ENCODE results near the gene STON2.

STON2 gene

DNA sequence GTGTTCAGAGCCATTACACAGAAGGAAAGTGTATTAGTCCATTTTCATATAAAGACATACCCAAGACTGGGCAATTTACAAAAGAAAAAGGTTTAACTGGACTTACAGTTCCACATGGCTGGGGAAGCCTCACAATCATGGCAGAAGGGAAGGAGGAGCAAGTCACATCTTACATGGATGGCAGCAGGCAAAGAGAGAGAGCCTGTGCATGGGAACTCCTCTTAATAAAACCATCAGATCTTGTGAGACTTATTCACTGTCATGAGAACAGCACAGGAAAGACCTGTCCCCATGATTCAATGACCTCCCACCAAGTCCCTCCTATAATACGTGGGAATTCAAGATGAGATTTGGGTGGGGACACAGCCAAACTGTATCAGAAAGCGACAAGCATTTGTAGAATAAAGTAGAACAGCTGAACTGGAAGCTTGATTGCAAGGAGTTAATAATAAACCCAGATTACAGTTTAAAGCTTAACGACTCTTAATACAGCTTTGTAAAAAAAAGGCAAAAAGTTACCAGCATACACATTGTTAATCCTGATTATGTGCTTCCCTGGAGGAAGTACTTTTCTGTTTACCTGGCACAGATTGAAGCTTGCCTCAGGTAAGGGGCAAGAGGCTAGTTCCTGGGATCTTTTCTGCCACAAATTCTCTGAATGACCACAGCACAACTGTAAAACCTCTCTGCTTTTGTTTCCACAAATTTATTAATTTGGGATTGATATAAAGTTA, 18.1 kb upstream of the STON2 start:
- no peak for DNase-seq

DNA sequence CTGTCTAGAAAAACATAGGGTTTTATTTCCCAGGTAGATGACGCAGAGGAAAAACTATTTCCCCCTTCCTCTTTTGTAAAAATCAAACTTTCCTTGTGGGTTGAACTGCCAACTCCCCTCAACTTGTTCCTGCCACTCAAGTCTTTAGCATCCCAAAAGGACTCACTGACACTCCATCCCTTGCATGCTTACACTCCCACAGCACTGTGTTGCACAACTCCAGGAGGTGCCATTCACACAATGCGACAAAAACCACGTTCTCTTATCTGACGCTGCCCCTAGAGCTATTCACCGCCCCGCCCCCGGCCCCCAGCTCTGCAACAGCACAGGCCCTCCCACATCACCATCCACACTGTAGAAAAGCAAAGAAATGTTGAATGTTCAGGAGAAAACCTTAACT, 16.9 kb upstream of the STON2 start:
- DNase-seq, result no peak

DNA sequence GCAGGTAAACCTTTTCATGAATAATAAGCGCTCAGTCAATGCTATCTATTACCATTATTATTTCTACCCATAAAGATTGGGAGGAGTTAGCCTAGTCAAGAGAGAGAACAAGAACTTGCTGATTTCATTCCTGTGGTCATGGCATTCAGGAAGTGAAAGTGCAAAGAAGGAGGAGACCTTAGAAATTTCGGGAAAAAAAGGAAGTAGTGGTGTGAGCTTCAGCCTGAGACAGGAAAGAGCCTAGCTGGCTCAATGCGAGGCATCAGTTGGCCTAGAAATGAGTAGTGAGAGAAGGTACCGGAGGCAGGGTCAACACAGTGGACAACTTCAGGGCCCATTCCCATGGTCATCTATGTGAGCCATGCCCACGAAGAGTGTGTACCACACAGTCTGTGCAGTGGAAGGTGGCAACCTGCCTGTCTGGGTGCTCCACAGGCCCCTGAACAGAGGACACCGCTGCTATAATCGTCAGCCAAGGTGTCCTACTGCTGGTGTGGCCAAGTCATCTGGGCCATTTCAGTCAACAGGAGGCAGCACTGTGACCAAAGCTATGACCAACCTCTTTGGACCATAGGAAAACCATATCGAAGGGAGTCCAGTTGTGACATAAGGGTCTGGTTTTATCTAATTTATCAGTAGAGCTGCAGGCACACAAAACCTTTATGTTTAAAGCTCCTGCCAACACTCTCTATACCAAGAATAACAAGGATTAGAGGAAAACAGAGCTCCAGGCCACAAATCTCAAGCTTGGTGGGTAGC, 16.2 kb upstream of the STON2 start:
- DNase-seq, result no peak

DNA sequence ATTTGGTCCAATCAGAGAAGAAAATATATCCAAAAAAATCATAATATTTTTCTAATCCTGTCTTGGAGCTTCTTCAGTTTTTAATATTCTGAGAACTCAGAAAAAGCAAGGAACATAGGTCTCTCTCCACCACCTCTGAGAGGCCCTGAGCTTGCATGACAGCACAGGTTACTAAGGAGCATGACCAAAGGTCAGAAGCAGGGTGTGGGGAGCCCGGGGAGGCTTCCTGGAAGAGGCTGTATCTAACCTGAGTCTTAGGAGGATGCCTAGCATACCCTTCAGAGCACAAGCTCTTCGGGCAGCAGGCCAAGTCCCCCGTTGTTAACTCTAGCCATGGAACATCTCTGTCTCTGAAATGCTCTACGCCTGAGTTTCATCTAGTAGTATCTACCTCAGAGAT, 15.7 kb upstream of the STON2 start:
- DNase-seq, result no peak

DNA sequence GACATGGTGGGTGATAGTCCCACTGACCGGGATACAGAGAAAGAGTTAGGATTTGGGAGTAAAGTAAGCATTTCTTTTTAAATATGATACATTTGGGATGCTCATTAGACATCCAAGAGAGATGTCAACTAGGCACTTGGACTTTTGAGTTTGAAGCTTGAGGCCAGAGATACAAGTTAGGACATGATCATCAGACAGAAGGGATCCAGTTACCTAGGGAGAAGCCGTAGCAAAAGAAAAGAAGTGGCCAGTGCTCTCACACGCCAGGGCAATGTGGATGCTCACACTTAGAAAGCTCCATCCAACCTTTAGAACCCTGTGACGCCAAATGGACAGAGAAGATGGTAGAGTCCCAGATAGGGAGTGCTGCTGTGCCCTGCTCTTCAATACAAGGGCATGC, 14.0 kb upstream of the STON2 start:
- DNase-seq, result no peak

DNA sequence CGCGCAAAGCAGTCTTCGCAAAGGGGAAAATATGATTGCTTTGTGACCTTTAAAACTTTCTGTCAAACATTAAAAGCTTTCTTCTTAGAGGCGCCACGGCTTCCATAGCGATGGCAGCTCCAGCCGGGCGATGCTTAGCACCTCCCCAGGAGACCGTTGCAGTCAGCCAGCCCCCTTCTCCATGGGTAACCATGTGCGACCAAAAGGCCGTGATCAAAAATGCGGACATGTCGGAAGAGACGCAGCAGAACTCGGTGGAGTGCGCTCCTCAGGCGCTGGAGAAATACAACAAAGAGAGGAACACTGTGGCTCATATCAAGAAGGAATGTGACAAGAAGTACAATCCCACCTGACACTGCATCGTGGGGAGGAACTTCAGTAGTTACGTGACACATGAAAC, 12.7 kb upstream of the STON2 start:
- DNase-seq, result no peak

DNA sequence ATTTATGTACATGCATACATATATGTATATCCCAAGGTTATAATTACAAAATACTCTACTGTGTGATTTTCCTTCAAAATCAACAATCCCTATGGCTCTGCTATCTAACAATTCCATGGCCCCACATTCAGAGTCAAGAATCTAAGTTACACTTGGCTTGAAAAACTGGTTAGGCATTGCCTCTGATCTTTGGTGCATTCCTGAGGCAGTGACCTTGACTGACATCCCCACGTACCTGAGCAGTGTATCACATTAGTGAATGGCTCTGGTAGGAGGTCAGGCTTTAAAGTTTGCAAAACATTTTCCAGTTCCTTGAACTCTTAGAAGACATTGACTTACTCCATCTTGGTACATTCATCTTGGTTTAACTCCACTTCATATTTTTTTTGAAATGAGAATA, 8.5 kb upstream of the STON2 start:
- no peak for DNase-seq

DNA sequence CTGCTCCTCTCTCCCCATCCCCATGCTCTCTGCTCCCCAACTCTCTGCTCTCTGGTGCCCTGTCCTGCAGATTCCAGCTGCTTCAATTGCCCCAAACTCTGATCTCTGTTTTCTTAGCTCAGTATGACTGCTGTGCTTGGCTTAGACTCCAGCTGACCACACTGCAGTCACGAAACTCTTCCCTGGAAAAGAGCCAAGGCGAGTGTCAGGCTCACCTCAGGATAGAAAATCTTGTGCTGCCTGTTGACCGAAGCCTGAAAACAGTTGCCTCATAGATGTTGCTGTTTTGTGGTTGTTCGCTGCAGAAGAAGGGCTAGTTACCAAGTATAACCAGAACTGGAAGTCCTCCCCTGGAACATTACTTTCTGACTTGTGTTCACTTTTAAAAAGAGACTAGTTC, 6.7 kb upstream of the STON2 start:
- DNase-seq, result peak; percentile 56

DNA sequence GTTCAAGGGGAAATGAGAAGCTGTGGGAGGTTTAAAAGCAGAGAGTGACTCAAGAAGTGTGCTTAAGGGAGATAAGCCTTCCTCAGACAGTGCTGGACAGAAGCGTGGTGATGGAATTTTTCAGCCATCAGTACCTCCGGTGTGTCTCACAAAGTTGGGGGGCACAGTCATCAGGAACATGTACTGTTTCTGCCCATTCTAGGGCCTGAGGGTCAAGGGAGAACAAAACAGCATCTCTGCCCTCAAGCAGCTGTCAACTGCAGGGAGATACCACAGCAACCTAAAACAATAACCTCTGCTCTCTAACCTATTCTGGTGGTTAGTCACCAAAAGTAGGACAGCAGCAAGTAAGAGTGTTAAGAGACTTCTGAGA, 2.0 kb upstream of the STON2 start:
- DNase-seq, result no peak

DNA sequence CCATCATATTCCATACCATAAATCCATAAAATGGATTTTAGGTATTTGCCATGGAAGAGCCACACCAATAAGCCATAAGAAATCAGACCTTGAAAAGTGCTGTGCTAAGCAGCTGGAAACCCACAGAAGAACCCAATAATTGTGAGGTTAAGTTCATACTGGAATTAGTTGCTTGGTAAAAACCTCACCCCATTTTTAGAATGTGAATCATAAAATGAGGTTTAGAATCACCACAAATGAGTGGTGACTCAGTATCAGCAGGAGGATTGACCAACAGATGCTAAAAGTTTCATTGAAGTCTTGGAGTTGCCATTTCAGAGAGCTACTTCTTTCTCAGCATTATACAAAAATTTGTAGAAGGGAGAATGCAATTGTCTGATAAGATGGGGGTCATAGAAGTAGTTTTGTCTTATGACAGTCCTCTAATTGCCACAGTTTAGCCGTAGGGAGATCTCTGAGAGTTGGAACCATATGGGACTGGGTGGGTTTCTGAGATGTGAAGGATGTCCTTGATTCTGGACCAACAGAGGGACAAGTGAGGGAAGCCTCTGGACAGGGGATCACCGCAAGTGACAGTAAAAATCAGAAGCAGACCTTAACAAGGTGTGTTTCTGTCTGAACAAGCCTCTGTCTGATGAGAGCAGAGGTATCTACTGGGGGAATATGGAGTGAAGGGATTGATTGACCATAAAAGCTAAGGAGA, 1.4 kb upstream of the STON2 start:
- no peak for DNase-seq

DNA sequence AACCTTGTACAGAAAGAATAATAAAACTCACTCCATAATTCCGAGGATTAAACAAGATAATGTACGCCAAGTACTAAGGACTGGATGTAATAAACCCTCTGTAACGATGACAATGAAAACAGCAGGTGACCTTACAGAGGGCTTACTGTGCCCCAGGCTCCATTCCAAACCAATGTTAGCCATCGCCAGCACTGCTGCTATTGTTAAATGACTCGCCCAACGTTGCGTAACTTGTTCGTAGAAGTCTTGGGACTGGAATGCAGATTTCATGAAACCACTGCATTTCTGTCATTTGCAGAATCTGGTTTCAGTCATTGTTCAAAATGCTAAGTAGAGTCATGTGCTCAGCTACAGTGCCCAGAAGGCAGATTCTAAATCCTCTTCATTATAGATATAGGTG, 728 bp upstream of the STON2 start:
- no peak for DNase-seq

DNA sequence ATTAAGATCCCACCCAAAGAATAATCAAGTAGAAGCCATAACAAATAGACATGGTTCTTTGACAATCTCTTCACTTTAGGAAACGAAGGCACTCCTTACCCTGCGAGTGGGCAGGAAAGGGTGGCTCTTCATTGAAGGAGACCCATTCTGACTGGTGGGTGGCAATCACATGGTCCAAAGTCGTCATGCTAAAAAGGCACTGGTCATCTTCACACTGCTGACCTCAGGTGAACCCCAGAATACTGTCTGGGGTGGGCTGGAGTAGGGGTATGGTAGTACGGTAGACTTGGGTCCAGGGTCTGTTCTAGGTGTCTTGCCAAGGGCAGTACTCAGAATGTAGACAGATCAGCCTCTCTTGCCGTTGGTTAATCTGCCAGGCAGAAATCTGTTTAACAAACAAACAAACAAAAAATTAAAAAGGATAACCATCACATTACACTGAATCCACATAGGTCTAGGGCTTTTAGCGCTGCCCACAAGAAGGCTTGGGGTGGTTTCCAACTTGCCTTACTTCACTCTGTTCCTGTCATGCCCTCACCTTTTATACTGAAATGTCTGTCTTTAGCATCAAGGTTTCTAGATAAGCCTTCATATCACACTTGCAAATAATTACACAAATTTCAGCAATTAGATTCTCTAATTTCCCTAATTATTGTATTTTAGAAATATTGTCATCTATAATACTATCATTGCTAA, 1.8 kb downstream of the STON2 start:
- no peak for DNase-seq

DNA sequence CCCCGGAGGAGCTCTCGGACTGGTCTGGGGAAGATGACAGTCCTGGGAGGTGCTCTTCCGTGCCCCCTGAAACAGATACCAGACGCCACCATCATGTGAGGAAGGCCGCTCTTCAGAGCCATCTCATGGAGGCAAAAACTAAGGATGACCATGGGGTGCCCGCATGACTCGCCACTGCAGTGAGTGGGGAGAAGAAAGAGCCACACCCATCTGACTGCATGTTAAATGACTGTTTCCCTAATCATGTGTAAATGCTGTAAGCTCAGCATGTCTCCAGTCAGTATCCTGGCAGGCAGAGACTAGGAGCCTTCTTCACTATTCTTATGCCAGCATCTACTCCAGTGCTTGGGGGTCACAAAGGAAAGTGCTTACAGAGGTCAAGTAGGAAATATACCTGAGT, 4.0 kb downstream of the STON2 start:
- no peak for DNase-seq

DNA sequence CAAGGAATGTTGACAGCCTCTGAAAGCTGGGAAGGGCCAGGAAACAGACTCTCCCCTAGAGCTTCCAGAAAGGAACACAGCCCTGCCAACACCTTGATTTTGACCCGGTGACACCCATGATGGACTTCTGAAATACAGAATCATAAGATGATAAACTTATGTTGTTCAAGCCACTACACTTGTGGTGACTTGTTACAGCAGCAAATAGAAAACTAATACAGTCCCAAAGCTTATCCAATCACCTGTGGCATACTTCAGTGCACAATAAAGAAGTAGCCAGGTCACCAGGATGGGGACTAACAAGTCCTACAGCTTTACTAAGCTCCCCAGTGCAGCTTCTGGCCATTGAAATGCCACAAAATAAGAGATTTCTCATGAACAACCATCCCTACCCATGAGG, 5.4 kb downstream of the STON2 start:
- no peak for DNase-seq

DNA sequence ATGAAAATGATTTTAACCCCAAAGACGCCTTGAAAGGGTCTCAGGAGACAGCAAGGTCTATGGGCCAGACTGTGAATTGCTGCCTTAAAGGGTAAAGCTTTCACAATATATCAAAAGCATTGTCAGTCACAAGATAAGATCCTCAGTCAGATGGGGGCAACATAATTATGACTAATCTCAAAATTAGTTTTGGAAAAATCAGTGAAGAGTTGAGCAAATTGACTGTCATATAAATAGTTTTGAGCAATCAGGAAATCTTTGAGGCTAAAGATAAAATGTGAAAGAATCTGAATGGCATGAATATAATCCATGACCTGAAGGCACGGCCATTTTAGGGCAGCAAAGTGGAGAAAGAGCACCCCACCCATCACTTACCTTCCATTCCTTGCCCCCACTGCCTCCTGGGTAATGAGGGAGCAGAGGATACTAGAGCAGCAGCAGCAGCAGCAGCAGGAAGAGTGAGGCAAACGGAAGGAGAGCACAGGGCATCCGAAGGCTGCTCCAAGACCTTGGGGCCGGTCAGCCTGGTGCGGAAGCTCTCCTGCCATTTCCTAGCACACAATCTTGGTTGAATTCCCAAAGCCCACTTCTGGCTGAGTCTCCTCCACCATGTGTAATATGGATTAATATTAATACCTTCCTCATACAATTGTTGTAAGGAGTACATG, 7.0 kb downstream of the STON2 start:
- DNase-seq, result no peak

DNA sequence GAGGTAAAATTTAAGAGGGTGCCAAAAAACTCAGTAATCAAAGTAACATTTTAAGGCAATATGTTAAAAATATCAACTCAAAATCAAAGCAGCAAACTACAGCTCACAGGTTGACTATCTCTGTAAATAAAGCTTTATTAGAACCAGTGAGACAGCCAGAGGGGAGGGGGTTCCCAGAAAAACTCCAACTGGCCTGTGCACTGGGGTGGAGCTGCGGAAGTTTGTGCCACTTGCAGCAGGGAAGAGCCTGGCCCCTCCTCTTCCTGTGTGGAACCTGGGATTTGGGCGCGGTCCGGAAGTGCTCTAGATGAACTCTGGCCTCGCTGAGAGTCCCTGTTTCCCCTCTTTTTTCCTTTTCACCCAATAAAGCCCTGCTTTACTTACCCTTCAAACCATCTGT, 8.1 kb downstream of the STON2 start:
- DNase-seq, result no peak

DNA sequence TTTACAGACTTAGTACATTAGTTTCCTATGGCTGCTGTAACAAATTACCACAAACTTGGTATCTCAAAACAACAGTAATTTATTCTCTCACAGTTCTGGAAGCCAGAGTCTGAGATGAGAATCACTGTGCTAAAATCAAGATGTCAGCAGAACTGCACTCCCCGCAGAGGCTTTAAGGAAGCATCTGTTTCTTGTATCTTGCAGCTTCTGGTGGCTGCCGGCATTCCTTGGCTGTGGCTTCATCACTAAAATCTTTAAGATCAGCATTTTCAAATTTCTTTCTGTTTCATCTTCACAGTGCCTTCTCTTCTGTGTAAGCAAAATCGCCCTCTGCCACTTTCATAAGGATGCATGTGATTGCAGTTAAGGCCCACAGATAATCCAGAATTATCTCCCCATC, 9.4 kb downstream of the STON2 start:
- no peak for DNase-seq

DNA sequence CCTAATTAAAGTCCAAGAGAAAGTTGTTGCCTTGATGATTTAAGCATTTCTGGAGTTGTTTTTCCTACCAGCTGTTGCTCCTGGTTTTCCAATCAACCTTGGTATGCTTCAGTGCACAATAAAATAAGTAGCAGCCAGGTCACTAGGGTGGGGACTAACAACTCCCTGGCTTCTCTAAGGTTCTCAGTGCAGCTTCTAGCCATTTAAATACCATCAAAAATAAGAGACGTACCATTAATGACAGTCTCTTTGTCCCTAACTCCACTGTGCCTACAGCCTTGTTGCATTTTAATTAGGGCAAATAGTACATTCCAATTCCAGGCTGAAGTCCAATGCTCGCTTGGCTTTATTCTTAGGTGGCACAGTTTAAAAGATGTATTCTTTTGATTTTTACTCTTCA, 11.8 kb downstream of the STON2 start:
- DNase-seq, result no peak

DNA sequence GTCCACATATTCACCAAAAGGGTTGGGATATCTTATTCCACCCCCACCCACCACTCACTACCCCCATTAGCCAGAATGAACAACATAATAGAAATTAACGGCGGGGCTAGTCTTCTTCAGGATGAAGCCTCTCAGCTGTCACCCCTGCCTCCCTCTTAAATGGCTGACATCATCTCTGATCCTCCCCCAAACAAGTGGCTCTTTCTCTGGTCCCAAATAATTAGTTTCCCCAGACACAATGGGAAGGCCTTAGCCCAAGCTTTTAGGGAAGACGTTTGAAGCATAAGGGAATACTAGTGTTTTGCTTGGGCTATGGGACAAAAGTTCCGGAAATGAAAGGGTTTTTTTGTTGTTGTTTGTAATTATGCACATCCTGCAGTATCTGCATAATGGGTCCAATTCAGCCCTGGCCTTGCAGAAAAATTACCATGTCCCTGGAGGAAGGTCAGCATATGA, 13.8 kb downstream of the STON2 start:
- no peak for DNase-seq

DNA sequence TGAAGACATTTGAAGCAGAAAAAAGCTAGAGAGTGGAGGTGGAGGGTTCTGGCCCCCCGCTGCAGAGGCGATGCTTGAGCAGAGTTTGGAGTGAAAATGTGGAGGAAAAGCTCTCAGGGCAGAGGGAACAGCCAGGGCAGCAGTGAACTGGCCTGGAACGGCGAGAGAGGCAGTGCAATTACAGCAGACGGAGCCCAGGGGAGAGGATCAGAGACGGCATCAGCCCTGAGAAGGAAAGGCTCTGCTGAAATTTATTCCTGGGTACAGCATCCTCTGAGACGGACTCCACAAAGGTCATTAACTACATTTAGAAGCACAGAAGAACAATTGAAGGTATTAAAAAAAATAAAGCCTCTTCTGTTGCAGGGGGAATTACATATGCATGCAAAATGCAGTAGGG, 14.2 kb downstream of the STON2 start:
- DNase-seq, result no peak

DNA sequence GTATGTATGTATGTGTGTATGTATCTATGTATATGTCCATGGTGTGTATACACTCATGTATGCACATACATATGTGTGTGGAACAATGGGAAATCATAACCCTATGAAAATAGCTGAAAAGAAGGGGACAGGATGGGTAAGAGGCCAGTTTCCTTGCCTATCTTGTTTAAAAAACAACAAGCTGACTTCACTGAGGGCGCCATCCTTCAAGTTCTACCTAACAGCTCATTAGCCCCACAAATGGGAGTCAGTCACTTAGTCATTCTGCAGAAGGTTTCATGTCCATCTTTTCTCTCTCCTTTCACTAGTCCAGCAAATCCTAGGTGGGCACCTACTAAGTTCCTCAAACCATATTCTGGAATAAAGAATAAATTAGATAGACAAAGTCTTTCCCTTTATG, 14.7 kb downstream of the STON2 start:
- no peak for DNase-seq

DNA sequence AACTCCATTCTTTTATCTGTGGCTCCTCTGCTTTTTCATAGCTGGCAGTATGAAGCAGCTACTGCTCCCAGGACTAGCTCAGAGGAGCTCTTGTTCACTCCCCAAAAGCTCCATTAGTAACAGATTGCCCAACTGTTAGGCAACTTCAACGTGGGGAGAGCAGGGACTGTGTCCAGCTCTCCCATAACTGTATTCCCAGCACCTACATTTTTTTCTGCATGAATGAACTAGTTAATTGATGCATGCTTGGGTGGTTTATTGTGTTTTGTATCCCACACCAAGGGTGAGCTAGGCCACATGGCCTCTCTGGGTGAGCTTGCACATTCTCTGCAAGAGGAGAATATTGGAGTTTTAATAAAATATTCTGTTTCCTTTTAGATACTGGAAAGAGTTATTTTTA, 15.2 kb downstream of the STON2 start:
- DNase-seq, result no peak

All from left hindlimb (tissue), 1 donor.